Inflammatory macrophage treated with lipopolysaccharide for 4 hours (primary cell): ENCODE results near the gene ME3.
A peak's percentile ranks its signal among the peaks of the same experiment; 100 is the strongest.

Experiments used
- DNase-seq: peaks from one replicate; pipeline ENCODE4 v3.0.0-alpha.2; 2020

Gene ME3

GRCh38 chr11:86672007-86672621 lies at the start of gene ME3:
Gene ME3, minus strand, starts transcription at chr11:86672616.
- DNase-seq = peak; percentile 73

- no peak for DNase-seq
Measured at GRCh38 chr11:86722006-86722405, 49.6 kb upstream of the ME3 start.

- DNase-seq = no peak
Measured at GRCh38 chr11:86720546-86720945, 48.1 kb upstream of the ME3 start.

DNA sequence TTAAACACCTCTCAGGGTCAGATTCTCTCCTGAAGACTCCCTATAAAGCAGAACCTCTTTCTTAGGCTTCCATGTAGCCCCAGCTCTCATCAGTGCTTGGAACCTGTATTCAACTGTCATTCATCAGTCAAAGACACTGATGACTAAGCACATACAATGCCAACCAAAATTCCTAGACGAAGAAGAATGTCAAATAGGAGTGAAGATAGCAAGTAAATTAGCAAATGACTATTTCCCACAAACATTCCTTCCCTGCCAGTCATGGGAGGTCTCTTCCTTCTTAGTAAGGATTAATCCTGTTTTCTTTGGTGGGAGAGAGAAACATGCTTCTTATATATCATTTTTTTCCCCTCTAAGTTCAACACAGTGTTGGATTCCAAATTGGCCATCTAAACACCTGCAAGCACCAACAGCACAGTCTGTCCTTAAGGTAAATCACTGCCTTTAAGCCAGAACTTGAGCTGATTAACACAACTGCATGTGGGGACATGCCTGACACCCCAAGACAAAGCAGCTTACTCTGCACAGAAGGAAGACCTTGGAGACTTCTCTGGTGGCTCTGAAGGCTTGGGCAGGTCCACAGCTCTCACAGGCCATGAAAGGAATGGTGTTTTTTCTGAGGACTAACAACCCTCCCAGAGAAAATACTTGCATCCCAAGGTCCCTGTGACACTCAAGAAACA lies 47.5 kb upstream of the ME3 start:
- DNase-seq = no peak

GRCh38 chr11:86718999-86719398 lies 46.6 kb upstream of the ME3 start:
- no peak for DNase-seq

DNA sequence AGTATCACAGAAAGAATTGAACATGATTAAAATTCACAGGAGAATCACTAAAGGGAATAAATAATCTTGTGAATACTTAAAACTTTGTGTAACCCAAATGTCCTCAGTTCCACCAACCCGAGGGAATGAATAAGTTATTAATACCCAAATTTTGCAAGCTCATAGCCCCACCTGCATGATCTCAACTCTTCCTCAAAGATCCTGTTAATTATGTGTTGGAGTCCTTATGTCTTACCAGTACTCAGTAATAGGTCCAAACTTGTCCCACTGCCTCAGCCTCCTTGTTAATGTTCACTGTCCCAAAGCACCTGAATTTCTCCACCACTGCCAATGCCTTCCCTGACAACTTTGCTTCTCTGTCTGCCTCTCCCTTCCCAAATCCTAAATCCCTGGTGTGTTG lies 46.1 kb upstream of the ME3 start:
- DNase-seq = no peak

- no peak for DNase-seq
Measured at GRCh38 chr11:86717817-86718501, 45.5 kb upstream of the ME3 start.

- DNase-seq = no peak
Measured at GRCh38 chr11:86715611-86716010, 43.2 kb upstream of the ME3 start.

DNA sequence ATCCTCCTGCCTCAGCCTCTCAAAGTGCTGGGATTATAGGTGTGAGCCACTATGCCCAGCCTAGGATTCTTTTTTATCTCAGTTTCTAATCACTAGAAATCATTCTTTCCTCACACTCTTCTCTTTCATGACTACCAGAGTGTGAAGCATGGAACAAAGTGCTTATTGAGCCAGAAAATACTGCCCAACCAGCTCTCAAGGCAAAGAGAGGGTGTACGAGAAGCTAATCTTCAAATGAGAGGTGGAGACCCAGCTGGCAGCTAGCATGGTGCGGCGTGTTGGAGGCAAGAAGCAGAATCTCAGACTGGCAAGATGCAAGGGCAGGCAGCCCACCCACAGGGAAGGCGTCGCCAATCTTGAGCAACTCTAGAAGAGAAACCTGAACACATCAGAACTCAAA lies 41.1 kb upstream of the ME3 start:
- DNase-seq = no peak

- DNase-seq = no peak
Measured at GRCh38 chr11:86710936-86711335, 38.5 kb upstream of the ME3 start.

DNA sequence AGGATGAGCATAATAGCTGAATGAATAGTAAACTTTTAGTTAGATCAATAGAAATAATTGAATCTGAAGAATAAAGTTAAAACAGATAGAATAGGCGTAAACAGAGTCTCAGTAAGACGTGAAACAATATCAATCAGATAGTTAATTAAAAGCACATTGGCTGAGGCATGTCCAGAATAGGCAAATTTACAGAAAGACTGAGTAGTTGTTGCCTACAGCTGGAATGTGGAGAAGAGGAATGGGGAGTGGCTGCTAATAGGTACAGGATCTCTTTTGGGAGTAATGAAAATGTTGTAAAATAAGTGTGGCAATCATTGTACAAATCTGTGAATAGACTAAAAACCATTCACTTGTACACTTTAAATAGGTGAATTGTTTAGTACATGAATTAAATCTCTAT lies 36.3 kb upstream of the ME3 start:
- no peak for DNase-seq

GRCh38 chr11:86706338-86707131 lies 34.1 kb upstream of the ME3 start:
- no peak for DNase-seq

GRCh38 chr11:86704710-86705109 lies 32.3 kb upstream of the ME3 start:
- peak; percentile 34 for DNase-seq

DNA sequence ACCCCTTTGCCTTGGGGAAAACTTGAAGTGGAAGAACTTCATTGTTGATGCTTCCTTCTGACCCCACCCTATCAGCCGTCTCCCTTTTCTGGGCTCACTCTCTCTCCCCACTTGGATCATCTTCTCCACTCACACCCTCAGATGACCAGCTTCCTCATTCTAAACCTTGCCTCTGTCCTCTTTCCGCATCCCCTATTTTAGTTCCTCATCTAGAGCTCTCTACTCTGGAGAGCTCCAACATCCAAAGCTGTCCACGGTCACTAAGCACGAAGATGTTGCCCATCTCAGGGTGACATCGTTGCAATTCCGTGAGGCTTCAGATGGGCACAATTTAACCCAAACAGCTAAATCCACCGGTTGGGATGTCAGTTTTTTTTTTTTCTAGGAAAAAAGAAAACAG lies 31.6 kb upstream of the ME3 start:
- peak; percentile 78 for DNase-seq

- peak; percentile 11 for DNase-seq
Measured at GRCh38 chr11:86702220-86702983, 30.0 kb upstream of the ME3 start.

GRCh38 chr11:86699040-86699791 lies 26.8 kb upstream of the ME3 start:
- DNase-seq = peak; percentile 11

DNA sequence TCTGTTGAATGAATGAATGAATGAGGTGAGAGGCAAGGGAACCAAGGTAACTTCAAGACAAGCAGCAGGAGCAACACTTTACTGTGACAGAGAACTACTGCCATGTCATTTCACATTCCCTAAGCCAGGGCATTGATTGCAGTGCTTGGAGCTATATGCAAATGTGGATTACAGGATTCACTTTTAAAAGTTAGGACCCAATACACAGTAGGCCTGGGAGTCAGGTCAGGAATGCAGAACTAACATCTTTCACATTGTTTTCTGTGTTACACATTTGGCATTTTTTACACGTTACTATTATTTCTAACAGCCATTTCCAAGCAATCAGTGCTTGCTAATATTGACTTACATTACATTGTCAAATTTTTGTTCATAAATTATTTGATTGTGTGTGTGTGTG lies 26.2 kb upstream of the ME3 start:
- no peak for DNase-seq

DNA sequence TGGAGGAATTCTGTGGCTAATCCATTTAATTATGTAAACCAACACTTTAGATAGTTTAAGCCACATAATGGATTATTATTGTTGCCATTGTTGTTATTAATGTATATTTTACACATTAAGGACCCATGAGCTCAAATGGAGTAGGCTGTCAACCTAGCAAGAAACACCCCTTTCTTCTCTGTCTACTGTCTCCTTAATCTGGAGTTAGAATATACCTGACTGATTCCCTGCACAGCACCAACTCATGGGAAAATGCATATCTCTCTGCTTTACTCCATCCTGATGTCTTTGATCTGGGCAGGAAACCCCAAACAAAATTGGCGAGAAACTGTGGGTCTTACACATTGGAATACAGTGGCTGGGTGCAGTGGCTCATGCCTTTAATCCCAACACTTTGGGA lies 24.0 kb upstream of the ME3 start:
- DNase-seq = no peak

DNA sequence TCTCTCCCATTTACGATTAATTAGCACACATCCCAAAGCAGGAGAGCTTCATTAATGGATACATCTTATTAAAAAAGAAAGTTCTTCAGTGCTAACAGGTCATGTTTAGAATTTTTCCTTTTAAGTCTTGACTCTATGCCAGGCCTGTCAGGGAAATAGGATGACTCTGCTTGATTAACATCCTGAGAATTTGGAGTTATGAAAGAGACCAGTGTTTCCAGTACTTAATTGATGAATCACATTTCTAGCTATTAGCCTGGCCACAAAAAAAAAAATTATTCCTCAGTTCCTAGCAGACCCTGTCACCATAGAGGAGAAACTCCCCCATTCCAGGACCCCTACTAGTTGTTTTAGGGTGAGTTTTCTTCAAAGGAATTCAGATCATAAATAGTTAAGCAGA lies 23.6 kb upstream of the ME3 start:
- DNase-seq = no peak

GRCh38 chr11:86695373-86695772 lies 23.0 kb upstream of the ME3 start:
- no peak for DNase-seq

DNA sequence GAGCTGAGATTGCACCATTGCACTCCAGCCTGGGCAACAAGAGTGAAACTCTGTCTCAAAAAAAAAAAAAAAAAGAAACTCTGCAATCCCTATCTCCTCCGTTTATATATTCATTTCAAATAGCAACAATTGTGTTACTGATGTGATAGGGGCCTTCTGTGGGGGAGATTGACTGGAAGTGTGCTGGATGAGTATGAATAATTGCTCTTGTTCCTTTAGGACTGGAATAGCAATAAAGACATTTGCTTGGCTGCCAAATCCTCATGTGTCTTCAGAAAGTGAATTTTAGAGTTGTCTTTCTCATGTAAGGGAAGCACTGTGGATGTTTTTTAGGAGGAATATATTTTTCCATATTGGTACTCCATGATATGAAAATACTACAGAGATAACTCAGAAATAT lies 21.1 kb upstream of the ME3 start:
- DNase-seq = no peak

- DNase-seq = no peak
Measured at GRCh38 chr11:86692746-86693145, 20.3 kb upstream of the ME3 start.
